Tibial nerve (tissue), 4 donors: ENCODE measurements around the gene MRPS11.

Source experiments
- EP300 ChIP-seq, 2 donors: sonication (generic); formaldehyde crosslinking; IDR thresholded peaks; one replicate each; pipeline ENCODE4 v1.6.1; 2017; ENCODE audit warnings: antibody characterized with exemption in 2 of 2, mild to moderate bottlenecking in 1 of 2
- TF ChIP-seq, protein P1 (sequence below), 5 experiments: fragments of 200-600 bp in 3 of 5; fragments of 450-650 bp in 2 of 5; sonication (generic) in 3 of 5; IDR thresholded peaks; one replicate each; pipeline ENCODE4 v1.5.1; 2016 to 2019; ENCODE audit warnings: antibody characterized with exemption in 5 of 5, mild to moderate bottlenecking in 3 of 5, moderate library complexity in 2 of 5

DNA sequence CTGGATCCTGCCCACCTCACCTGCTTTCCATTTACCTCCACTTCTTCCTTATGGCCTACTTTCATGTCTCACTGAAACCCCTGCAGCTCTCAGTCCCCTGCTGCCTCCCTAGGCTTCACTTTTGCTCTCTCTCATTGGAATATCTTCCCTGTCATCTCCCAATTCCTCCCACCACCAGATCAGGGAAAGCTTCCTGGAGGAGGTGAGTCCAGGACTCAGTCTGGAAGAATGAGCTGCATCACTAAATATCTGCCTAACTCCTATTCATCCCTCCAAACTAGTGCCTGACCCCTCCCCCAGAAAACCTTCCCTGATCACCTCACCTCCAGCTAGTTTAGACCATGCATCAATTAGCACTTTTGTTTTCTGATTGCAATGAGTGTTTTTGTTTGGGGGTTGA lies 37.5 kb upstream of the MRPS11 start:
- TF ChIP-seq, protein P1, sequence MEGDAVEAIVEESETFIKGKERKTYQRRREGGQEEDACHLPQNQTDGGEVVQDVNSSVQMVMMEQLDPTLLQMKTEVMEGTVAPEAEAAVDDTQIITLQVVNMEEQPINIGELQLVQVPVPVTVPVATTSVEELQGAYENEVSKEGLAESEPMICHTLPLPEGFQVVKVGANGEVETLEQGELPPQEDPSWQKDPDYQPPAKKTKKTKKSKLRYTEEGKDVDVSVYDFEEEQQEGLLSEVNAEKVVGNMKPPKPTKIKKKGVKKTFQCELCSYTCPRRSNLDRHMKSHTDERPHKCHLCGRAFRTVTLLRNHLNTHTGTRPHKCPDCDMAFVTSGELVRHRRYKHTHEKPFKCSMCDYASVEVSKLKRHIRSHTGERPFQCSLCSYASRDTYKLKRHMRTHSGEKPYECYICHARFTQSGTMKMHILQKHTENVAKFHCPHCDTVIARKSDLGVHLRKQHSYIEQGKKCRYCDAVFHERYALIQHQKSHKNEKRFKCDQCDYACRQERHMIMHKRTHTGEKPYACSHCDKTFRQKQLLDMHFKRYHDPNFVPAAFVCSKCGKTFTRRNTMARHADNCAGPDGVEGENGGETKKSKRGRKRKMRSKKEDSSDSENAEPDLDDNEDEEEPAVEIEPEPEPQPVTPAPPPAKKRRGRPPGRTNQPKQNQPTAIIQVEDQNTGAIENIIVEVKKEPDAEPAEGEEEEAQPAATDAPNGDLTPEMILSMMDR (IDR thresholded peaks at IDR 0.05), result no peak
- TF ChIP-seq EP300 (IDR thresholded peaks at IDR 0.05), result no peak
